WI38 (cell line): ENCODE data around the gene IL15.

Experiments used
- H3K4me3 ChIP-seq: 2 replicates; pipeline ENCODE4 v1.5.1; 2011; ENCODE audit warnings: low read depth, mild to moderate bottlenecking, control low read depth, low read length
- CTCF ChIP-seq: IDR thresholded peaks from 2 replicates; pipeline ENCODE4 v1.5.1; 2012; ENCODE audit warnings: low read depth, mild to moderate bottlenecking, control low read depth, low read length

The IL15 gene

GRCh38 chr4:141638230-141638629 lies 1.8 kb downstream of the IL15 start:
- H3K4me3 ChIP-seq = no peak overlapping the region; the same call in 1 of the 2 replicates
- no peak for TF ChIP-seq CTCF

- no peak overlapping the region for H3K4me3 ChIP-seq
- TF ChIP-seq CTCF = no peak
Measured at GRCh38 chr4:141640696-141641095, 4.3 kb downstream of the IL15 start.

GRCh38 chr4:141642063-141642462 lies 5.7 kb downstream of the IL15 start:
- H3K4me3 ChIP-seq = no peak overlapping the region
- no peak for TF ChIP-seq CTCF

GRCh38 chr4:141642711-141643110 lies 6.3 kb downstream of the IL15 start:
- H3K4me3 ChIP-seq = no peak overlapping the region
- no peak for TF ChIP-seq CTCF

DNA sequence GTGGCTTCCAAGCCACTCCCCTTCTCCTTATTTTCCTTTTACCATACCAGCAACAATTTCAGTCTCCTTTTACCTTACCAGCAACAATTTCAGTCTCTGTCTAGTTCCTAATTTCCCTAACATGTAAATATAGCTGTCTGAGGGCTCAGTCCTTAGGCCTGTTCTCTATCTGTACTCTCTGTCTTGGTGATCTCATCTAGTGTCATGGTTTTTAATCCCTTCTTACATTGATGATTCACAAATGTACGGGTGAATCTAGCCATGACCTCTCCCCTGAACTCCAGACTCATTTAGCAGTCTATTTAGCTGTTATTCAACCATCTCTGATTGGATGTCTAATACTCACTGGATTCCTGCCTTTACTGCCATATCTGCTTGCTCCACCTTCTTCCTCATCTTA lies 7.2 kb downstream of the IL15 start:
- TF ChIP-seq CTCF = no peak
- H3K4me3 ChIP-seq = no peak overlapping the region

DNA sequence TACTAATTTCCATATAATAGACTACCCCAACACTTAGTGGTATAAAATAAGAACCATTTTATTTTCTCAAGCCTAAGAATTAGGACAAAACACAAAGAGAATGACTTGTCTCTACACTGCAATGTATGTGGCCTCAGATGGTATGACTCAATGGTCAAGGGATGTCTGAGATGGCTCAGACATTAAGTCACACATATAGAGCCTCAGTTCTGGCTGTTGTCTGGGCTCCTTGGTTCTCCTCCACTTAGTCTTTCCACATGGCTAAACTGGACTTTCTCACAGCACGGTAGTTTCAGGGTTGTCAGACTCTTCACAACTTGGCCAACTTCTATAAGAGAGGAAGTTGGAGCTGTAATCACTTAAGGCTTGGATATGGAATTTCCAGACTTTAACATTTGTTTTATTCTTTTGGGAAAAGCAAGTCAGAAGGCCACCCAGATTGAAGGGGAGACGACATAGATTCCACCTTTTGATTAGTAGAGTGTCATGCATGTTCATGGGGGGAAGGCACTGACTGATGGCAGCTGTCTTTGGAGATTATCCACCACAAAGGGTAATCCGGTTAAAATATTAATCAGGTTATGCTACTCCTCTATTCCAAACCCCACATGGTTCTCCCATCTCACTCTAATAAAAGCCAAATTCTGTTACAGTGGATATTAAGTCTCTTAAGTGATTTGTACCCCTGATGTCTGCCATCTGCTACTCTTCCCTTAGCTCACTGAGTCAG lies 9.4 kb downstream of the IL15 start:
- H3K4me3 ChIP-seq = no peak overlapping the region
- no peak for TF ChIP-seq CTCF

DNA sequence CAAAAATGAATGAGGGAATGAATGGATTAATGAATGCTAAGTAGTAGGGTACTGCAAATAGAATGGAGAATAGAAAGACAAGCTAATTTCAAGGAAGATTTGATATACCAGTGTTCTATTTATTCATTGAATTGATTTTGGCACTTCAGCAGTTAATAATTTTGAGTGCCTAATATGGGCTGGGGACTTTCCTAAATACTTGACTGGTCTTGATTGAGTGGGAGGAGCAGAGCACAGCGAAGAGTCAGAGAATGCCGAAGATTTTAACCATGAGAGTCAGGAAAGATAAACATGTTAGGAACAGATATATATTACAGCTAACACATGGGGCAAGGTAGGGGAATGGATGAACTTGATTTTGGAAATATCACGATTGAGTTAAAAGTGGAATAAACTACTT lies 10.6 kb downstream of the IL15 start:
- no peak for TF ChIP-seq CTCF
- no peak overlapping the region for H3K4me3 ChIP-seq
